GM19023 (cell line): ENCODE results near the gene ETHE1.
"Not testable (repeated sequence)": the region's sequence is repeated elsewhere in the genome, so short reads cannot be mapped to it uniquely, and the experiment has no call there.

Experiments
- ATAC-seq: cut with Tn5 transposase; IDR thresholded peaks from one replicate; pipeline ENCODE4 v1.9.1; 2021; ENCODE audit warnings: mild to moderate bottlenecking, moderate library complexity; ENCODE audit not compliant: unreplicated experiment

The ETHE1 gene

DNA sequence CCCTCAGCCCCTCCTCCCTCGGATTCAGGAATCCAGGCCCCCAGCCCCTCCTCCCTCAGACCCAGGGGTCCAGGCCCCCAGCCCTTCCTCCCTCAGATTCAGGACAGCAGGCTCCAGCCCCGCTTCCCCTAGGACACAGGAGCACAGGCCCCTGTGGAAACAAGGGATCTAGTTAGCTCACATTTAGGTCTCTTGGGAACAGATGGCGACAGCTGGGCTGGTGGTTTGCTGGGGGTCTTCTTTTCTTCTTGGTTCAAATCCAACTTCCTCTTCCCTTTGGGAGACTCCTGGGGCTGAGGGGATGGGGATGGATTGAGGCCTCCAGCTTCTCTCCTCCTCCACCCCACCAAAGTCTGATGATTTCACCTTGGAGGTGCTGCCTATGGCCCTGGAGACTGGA, 25.6 kb upstream of the ETHE1 start:
- no peak for ATAC-seq

DNA sequence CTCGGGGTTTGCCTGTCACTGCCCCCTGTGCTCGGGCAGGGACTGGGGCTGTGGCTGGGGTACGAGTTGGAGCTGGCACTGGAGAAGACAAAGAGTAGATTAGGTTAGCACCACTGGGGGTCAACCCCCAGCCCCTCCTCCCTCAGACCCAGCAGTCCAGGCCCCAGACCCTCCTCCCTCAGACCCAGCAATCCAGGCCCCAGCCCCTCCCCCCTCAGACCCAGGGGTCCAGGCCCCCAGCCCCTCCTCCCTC, 25.1 kb upstream of the ETHE1 start:
- no peak for ATAC-seq

DNA sequence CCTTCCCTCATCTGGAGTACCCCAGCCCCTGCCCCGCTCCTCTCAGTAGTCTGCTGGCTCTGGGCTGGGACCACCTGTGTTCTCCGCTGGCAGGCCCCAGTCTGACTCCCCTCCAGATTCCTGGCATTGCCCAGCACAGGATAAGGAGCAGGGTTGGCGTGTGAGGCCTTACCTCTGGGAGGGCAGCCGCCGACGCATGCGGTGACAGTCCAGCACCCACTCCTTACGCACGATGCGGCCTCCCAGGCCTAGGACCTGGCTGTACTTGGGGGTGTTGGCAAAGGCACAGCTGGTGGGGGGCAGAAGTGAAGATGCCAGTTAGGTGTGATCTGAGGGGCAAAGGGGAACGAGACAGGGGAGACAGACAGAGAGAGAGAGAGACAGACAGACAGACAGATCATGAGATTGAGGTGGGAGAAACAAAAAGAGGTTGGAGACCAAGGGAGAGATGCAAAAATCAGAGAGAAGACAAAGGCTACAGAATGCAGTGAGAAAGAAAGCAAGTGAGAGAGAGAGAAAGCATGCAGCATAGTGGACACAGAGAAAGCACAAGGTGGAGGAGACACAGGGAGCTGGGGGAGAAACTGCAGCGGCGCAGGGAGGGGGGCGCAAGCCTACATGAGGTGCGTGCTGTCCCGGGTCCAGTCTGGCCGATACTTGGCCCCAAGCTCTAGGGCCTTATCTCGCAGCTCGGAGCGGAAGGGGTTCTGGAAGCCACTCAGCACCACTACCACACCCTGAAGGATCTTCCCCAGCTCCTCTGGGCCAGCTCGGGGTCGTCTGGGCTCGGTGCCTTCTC, 24.6 kb upstream of the ETHE1 start:
- no peak for ATAC-seq

DNA sequence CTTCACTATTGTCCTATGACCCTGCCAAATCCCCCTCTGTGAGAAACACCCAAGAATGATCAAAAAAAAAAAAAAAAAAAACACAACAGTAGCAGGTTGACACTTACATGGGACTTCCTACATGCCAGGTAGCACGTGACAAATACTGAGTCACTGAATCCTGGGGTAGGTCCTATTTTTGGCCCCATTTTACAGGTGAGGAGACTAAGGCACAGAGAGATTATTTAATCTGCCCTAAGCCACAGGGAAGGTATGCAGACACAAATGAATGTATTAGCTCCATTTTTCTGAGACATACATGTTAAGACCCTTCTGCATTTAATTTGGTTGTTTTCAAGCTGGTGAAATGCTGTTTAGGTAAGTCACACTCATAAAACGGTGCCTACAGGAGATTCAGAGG, 21.7 kb upstream of the ETHE1 start:
- no peak for ATAC-seq

DNA sequence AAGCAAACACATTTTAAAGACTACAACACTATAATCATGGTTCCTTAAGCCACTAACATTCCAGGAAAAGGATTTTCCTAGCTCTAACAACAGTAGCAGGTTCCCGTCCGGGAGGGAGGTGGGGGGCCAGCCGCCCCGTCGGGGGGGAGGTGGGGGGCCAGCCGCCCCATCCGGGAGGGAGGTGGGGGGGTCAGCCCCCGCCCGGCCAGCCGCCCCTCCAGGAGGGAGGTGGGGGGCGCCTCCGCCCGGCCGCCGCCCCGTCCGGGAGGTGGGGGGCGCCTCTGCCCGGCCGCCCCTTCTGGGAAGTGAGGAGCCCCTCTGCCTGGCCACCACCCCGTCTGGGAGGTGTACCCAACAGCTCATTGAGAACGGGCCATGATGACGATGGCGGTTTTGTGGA, 20.9 kb upstream of the ETHE1 start:
- ATAC-seq = not testable (repeated sequence)

DNA sequence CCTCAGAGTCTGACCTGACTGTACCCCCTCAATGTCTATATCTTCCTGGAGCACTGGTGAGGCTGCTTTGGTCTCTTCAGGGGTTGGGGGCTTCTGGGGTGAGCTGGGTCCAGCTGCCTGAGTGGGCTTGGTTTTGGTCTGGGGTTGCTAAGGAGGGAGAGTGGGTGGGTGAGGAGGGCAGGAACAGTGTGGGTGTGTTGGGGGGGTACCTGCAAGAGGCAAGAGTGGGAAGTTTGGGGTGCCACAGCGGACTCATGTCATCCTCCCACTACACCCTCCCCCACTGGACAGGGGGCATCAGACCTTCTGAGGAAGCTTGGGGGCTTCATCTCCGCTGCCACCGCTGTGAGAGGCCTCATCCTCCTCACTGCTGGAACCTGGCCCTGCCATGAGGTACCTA, 19.6 kb upstream of the ETHE1 start:
- ATAC-seq = no peak

DNA sequence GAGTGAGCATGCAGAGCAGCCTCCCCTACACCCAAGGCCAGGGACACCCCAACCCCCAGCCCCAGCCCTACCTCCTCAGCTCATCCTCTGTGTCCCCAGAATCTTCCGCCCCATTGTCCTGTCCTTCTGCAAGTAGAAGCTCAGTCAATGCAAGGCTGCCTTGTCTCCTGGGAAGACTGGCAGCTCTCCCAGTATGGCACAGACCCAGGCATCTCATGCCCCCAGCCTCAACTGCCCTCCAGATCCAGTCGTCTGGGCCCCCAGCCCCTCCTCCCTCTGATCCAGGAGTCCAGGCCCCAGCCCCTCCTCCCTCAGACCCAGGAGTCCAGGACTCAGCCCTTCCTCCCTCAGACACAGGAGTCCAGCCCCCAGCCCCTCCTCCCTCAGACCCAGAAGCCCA, 19.0 kb upstream of the ETHE1 start:
- ATAC-seq = no peak

DNA sequence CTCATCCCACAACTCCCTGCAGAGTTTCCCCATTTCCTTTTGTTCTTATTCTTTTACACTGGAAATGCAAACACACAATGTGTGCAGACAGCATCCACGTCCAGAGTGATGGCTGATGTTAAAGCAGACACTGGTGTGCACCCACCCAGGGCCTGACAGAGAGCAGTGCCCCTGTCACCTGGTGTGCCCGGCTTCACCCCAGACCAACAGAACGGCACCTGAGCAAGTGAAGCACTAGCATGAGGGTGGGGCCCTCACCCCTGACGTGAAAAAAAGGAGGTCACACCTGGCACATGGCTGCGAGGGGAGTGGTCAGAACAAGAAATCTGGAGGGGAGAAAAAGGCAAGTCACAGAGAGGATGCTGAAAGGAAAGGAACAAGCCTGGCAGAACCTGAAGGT, 18.3 kb upstream of the ETHE1 start:
- no peak for ATAC-seq

DNA sequence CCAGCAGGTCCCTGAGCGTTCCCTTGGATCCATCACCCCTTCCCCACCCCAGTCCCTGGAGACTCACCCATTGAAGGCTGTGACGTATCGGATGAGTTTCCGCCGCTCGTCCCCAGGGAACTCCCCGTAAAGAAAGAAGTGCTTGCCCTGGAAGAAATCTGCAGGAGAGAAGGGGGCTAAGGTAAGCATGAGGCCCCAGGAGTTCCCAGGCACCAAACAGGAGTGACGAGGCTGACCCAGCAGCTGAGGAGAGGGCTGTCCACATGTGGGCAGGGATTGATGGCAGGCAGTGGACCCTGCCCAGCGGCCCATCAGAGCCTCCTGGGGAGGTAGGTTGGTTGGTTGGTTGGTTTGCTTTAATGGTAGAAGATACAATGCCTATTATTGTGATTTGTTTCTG, 17.1 kb upstream of the ETHE1 start:
- no peak for ATAC-seq

DNA sequence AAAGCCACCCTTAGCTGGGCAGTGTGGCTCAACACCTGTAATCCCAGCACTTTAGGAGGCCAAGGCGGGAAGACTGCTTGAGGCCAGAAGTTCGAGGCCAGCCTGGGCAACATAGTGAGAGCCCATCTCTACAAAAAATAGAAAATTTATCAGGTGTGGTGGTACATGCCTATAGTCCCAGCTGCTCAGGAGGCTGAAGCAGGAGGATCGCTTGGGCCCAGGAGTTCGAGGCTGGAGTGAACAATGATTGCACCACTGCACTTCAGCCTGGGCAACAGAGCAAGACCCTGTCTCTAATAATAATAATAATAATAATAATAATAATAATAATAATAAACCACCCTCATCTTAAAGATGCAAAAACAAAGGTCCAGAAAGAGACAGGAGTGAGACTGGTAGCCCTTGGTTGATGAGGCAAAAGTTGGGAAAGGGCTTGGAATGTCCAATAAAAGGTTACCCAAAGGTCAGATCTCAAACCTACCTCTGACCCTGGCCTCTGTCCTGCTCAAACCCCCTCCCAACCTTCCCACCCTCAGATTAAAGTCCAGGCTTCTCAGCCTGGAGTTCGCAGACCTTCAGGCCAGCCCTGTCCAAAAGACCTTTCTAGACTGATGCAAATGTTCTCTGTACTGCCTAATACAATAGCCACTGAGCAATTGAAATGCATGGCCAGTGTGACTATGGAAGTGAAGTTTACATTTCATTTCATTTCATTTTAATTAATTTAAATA, 15.1 kb upstream of the ETHE1 start:
- no peak for ATAC-seq

DNA sequence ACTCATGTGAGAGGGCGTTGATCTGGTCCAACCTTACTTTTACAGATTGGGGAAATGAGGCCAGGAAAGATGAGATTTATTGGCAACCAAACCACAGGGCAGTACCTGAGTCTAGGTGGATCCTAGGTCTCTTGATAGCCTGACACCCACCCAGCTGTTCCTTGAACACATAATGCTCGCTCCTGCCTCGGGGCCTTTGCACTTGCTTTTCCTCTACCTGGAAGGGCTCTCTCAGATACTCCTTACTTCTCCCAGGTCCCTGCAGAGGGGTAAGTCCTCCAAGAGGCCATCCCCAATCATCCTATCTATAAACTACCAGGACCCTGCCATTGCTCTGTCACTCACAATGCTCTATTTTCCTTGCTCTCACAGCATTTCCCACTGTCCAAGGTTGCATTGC, 13.4 kb upstream of the ETHE1 start:
- ATAC-seq = no peak

DNA sequence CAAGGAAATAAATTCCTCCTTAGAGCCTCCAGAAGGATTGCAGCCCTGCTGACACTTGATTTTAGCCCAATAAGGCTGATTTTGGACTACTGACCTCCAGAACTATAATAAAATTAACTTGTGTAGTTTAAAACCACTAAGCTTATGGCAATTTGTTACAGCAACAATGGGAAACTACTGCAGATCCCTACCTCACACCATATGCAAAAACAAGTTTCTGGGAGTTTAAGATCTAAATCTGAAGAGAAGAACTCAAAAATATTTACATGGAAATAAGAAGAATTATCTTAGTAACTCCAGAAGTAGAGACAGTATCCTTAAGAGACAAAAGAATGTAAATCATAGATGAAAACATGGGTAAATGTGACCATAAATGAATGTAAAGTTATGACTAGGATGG, 11.9 kb upstream of the ETHE1 start:
- ATAC-seq = no peak

DNA sequence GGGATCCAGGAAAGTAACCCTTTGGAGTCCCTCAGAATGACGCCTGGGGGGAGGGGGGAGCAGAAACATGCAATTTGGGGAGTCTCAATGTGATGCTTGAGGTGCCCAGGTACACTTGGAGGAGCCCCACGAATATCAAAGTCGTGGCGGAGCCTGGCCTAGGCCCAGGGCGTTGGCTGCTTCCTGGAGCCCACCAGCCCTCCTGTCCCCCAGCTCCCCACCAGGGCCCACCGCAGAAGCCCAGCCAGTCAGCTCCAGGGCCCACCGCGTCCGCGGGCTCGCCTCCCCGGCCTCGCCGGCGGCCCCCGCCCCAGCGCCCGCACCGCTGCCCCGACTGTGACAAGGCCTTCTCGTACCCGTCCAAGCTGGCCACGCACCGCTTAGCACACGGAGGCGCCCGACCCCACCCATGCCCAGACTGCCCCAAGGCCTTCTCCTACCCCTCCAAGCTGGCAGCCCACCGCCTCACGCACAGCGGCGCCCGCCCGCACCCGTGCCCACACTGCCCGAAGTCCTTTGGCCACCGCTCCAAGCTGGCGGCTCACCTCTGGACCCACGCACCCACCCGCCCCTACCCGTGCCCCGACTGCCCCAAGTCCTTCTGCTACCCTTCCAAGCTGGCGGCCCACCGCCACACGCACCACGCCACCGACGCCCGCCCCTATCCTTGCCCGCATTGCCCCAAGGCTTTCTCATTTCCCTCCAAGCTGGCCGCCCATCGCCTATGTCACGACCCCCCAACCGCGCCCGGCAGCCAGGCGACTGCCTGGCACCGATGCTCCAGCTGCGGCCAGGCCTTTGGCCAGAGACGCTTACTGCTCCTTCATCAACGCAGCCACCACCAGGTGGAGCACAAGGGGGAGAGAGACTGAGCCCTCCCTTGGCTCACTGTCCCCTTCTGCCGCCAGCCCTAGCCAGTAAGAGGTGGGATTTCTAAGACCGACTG, 8.1 kb upstream of the ETHE1 start:
- no peak for ATAC-seq

DNA sequence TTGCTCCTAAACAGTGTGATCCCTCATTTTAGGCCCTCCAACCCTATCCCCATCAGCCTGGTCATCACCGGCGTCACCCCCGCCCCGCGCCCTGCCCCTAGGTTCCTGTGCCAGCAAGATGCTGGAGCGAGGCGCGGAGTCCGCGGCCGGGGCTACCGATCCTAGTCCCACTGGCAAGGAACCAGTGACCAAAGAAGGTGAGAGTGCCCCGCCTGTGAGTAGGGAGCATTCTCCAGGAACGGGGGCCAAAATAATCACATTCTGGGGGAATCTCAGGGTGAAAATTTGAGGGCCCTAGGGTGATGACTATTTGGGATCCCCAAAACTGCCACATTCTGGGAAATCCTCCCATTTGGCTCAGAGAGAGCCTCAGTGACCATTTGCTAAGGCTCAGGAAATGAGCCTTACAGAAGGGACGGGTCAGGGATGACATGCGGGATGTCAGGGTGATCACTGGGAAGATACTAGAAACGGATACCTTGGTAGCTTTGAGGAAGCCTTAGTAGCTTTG, 7.4 kb upstream of the ETHE1 start:
- ATAC-seq = no peak

DNA sequence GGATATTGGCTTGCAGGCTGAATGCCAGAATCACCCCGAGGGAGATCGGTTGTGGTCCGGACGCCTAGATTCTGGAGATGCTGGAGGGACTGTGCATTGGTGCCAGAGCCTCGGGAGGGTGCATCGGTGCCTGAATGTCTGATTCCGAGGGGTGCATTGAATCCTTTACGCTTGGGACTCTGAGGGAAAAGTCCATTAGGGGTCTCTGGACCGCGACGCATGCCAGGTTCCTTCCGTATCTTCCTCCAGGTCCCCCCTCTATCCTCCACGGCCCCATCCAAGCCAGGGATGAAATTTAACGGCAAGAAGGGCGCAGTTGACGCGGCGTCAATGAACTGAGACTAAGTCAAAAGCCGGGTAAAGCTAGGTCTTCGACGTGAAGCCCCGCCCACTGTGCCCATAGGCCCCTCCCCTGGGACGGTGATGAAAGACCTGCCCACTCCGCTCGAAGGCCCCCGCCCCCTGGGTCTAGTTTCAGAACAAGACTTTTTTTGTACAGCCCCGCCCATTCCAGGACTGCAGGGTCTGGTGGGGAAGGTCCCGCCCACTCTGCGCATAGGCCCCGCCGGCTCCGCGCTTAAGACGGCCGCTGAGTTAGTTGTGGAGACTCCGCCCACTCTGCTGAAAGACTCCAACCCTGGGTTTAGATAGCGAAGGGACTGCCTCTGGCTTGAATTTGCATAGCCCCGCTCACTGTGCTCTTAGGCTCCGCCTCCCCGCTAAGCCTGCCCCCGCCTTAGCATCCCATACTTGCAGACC, 6.7 kb upstream of the ETHE1 start:
- peak; percentile 51 for ATAC-seq

DNA sequence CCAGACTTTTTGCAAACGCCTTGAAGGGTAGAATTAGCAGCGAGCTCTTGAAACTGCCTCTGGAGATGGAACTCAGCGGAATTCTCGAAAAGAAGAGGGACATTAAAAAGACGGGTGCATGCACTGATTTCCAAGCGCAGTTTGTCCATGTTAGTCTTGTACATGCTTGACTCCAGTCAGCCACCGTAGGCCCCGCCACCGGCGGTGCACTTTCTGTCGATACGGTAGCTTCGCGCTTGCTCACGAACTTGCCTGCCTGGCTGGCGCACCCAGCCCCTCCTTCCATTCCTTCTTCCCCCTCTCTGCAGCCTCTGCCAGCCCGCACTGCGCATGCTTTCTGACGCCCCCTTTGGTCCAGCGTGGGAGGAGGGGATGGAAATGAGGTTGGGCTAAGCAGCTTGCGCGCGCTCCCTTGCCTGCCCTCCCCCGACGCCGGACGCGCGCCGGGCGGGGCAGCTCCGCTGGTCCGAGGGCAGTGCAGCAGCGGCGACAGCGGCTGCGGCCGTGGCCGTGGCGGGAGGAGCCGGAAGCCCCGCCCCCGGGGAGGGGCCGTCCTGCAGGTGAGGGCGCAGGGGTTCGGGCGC, 6.1 kb upstream of the ETHE1 start, which contains the start of gene ZNF575:
ZNF575 (plus strand) TSS at position 227 of the 584 bp plus-strand sequence. CDS start 1,235 bp downstream, outside the sequence.
- ATAC-seq = peak; percentile 57

DNA sequence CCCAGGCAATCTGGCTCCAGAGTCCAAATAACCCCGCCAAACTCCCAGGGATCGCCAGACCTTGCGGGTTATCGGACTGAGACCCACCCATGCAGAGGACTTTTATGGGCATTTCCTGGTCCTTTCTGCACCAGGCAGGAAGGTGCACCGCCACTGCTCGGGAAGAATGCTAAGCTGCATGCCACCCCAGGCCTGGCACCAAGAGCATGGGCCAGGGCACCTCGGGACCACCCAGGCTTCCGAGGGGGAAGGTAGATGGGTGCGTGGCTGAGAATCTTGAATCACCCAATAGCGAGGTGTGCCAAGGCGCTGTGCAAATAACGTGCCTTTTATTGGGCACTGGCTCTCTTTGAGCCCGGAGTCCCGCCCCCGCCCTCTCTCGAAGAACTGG, 5.6 kb upstream of the ETHE1 start:
- ATAC-seq = no peak

DNA sequence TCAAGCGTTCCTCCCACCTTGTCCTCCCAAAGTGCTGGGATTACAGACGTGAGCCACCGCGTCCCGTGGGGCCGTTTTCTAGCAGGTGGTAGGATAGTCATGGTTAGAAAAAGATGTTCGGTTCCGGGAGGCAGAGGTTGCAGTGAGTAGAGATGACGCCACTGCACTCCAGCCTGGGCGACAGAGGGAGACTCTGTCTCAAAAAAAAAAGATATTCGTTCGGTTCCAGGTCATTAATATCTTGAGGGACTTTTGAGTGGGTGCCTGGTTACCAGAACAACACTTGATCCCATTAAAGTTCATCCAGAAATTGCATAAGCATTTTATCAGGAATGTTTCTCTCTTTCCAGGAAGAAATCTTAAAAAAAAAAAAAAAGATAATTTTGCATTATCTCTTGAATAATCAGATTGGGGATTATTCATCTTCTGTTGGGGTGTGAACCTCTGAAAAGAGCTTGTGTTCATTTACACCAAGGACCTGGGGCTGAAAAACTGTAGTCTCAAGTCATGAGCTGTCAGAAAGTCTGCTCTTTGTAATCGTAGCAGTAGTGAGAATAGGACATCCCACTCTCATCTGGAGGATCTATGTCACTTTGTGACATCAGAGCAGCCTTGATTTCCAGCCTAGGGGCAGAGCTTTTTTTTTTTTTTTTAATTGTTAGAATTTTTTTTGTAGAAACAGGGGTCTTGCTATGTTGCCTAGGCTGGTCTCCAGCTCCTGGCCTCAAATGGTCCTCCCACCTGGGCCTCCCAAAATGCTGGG, 1.0 kb upstream of the ETHE1 start:
- no peak for ATAC-seq
